ENCODE data around the gene SREBF1. TPM values are rescaled to one million over a fixed set of nuclear protein-coding genes. Genes with fewer than 3 reads are reported as not detected.
A peak's percentile ranks its signal among the peaks of the same experiment; 100 is the strongest.

SREBF1 gene
- total RNA-seq = 128 and 132 TPM in 2 replicates
- long read RNA-seq = 0 reads

DNA sequence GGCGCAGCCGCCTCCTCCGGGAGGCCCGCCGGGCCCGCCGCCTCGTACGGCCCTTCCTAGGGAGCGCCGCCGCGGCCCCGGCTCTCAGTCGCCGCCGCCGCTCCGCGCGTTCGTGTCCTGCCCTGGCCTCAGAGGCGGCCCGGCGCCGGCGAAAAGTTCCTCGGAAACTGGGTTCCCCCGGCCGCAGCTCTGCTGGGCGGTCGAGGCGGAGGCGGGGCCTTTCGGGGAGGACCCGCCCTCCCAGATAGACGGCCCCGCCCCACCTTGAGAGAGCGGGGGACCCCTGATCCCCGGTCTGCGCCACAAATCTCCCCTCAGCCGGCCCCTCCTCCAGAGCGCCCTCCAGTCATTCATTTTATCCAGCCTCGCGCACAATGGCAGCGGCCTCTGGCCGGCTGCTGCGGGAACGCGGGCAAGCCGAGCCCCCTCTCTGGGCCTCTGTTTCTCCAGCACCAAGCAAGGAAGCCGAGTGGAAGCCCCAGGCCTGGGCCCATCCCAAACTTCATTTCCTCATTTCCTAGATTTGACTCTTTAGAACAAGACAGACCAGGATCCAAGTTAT is at the start of gene SREBF1:
TSS of gene SREBF1 (minus strand) at position 169 of the 562 bp plus-strand sequence. CDS start 169 bp downstream, outside the sequence.
- peaks cover 4% of the 10 kb centered on the region for H3K27me3 Mint-ChIP-seq (ENCODE audit: low read depth)
- H3K27ac Mint-ChIP-seq (ENCODE audit: unreplicated experiment) = peak within 1 kb of the TSS; percentile 99
- no peaks in the 10 kb centered on the region for H3K9me3 Mint-ChIP-seq
- TF ChIP-seq, protein P1, sequence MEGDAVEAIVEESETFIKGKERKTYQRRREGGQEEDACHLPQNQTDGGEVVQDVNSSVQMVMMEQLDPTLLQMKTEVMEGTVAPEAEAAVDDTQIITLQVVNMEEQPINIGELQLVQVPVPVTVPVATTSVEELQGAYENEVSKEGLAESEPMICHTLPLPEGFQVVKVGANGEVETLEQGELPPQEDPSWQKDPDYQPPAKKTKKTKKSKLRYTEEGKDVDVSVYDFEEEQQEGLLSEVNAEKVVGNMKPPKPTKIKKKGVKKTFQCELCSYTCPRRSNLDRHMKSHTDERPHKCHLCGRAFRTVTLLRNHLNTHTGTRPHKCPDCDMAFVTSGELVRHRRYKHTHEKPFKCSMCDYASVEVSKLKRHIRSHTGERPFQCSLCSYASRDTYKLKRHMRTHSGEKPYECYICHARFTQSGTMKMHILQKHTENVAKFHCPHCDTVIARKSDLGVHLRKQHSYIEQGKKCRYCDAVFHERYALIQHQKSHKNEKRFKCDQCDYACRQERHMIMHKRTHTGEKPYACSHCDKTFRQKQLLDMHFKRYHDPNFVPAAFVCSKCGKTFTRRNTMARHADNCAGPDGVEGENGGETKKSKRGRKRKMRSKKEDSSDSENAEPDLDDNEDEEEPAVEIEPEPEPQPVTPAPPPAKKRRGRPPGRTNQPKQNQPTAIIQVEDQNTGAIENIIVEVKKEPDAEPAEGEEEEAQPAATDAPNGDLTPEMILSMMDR (conservative IDR thresholded peaks at IDR 0.05) = no peak
- peaks cover 68% of the 10 kb centered on the region for H3K4me1 Mint-ChIP-seq
- peak within 1 kb of the TSS; percentile 97 for H3K4me3 Mint-ChIP-seq
- peak; percentile 55 for DNase-seq (ENCODE audit: low read depth, low spot score)
- no peaks in the 10 kb centered on the region for H3K36me3 Mint-ChIP-seq (ENCODE audit: low read depth)

DNA sequence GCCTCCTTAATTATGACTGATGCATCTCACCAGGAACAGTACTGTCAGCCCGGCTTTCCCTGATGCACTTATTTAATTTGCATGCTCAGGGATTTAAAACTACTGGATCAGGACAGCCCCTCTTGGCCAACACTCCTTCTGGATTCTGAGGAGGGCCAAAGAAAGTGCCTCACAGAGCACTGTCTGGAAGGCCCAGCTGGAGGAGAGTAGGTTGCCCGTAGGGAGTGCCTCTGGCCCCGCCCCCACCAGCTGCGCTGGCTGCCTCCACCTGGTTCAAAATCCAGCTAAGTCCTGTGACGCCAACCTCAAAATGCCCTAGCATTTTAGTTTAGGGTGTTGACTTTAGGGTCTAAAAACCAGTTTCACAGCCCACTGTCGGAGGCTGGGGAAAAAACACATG is 49.4 kb upstream of the SREBF1 start:
- peaks cover 22% of the 10 kb centered on the region for H3K4me1 Mint-ChIP-seq
- TF ChIP-seq, protein P1 (conservative IDR thresholded peaks at IDR 0.05) = no peak
- H3K36me3 Mint-ChIP-seq (ENCODE audit: low read depth) = peaks cover 2% of the 10 kb centered on the region
- H3K4me3 Mint-ChIP-seq = no peak overlapping the region
- H3K27ac Mint-ChIP-seq (ENCODE audit: unreplicated experiment) = no peak overlapping the region
- no peaks in the 10 kb centered on the region for H3K27me3 Mint-ChIP-seq (ENCODE audit: low read depth)
- no peaks in the 10 kb centered on the region for H3K9me3 Mint-ChIP-seq
- no peak for DNase-seq (ENCODE audit: low read depth, low spot score)

DNA sequence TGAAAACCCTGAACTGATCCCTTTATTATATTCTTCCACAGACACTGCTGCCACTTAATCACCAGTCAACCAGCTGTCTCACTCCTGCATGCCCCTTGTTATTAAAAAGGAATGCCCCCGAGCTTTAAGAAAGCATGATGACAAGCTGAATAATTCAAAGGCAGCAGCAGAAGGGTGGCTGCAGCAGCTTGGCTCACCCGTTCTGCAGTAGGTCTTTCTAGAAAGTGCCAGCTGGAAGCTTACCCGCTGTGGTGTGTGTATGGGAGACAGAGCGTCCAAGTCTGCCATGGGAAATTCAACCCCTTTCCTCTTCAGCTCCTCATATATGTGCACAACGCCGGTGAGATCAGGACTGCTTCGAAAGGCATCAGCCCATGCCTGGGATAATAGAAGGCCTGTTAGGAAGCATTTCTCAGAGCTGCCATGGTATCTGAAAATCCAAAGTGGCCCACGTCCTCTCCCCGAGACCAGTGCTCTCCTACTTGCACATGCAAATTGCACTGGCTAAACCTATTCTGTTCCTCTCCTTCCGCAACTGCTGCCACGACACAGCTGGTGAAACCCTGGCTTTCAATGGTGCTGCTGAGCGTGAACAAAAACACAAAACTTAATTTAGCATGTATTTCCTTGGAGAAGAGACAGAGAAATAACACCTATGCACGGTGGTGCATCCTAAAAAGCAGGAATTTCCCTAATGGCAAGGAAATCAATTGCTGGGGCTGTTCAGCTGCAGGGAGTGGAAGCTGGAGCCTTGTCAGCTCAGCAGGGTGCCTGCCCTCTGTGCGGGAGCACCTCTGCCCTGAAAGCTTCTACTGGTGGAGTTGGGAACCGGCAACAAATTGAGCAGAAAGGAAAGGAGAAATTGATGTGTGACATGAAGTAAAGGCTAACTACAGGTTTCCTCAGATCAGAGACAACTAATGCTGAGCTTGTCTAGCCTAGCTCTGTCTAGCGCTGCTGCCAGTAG is 47.9 kb upstream of the SREBF1 start:
- Mint-ChIP-seq H3K4me1 (peaks cover 19% of the 10 kb centered on the region), H3K27me3 (ENCODE audit: low read depth) (no peaks in the 10 kb centered on the region), H3K27ac (ENCODE audit: unreplicated experiment) (peak overlapping the region; percentile 64), H3K4me3 (no peak overlapping the region), H3K9me3 (no peaks in the 10 kb centered on the region), H3K36me3 (ENCODE audit: low read depth) (no peaks in the 10 kb centered on the region)
- TF ChIP-seq, protein P1 (conservative IDR thresholded peaks at IDR 0.05) = no peak
- no peak for DNase-seq (ENCODE audit: low read depth, low spot score)

DNA sequence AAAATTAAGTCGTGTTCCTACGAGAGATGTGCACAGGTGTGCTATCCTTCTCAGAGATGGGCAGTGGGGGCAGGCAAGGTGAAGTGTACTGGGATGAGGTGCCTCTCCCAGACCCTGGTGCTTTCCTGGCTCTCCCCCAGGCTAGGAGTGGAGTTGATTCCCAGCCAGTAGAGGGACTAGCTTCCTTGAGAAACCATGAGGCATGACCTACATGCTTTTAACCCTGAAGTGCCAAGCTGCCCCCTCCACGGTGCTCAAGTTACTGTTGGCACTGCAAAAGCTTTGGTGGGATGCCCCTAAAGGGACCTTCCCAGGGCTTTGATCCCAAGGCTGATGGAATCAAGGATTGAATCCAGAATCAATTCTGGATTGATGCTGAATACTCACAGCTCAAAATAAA is 47.0 kb upstream of the SREBF1 start:
- H3K4me3 Mint-ChIP-seq = no peak overlapping the region
- no peaks in the 10 kb centered on the region for H3K27me3 Mint-ChIP-seq (ENCODE audit: low read depth)
- H3K4me1 Mint-ChIP-seq = peaks cover 19% of the 10 kb centered on the region
- TF ChIP-seq, protein P1 (conservative IDR thresholded peaks at IDR 0.05) = no peak
- no peak overlapping the region for H3K27ac Mint-ChIP-seq (ENCODE audit: unreplicated experiment)
- H3K9me3 Mint-ChIP-seq = no peaks in the 10 kb centered on the region
- no peaks in the 10 kb centered on the region for H3K36me3 Mint-ChIP-seq (ENCODE audit: low read depth)
- DNase-seq (ENCODE audit: low read depth, low spot score) = no peak

DNA sequence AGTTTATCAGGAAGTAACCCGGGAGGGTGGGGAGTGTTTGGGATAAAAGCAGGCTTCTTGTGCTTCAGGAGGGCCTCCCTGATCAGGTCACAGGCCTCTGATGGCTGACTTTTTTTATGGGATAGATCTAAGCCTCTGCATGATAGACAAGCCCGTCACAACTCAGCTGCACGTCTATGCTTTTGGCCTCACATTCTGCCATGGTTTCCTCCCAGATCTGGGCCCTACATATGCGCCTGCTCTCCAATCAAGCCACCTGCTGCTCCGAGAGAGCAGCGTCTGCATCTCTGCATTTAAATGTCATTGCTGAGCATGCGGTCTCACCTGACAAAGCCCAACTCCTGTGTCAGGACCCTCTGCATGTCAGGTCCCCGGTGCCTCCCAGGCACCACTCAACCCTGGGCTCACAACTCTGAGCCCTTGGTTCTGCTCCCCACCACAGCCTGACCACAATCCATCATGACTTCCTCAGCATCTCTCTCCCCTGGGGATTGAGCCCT is 45.3 kb upstream of the SREBF1 start:
- TF ChIP-seq, protein P1 (conservative IDR thresholded peaks at IDR 0.05) = no peak
- DNase-seq (ENCODE audit: low read depth, low spot score) = no peak
- no peaks in the 10 kb centered on the region for H3K36me3 Mint-ChIP-seq (ENCODE audit: low read depth)
- H3K27ac Mint-ChIP-seq (ENCODE audit: unreplicated experiment) = no peak overlapping the region
- no peaks in the 10 kb centered on the region for H3K9me3 Mint-ChIP-seq
- no peaks in the 10 kb centered on the region for H3K27me3 Mint-ChIP-seq (ENCODE audit: low read depth)
- peaks cover 26% of the 10 kb centered on the region for H3K4me1 Mint-ChIP-seq
- H3K4me3 Mint-ChIP-seq = no peak overlapping the region
